HG03045 (cell line): ENCODE results near the gene ATP11B.

Experiments used
- ATAC-seq: cut with Tn5 transposase; IDR thresholded peaks from one replicate; pipeline ENCODE4 v1.9.1; 2021; ENCODE audit warnings: mild to moderate bottlenecking, moderate library complexity; ENCODE audit not compliant: unreplicated experiment

Gene ATP11B

GRCh38 chr3:182908471-182908870 is 115.2 kb downstream of the ATP11B start:
- ATAC-seq = no peak

- ATAC-seq = no peak
Measured at GRCh38 chr3:182909318-182910040, 116.2 kb downstream of the ATP11B start.

DNA sequence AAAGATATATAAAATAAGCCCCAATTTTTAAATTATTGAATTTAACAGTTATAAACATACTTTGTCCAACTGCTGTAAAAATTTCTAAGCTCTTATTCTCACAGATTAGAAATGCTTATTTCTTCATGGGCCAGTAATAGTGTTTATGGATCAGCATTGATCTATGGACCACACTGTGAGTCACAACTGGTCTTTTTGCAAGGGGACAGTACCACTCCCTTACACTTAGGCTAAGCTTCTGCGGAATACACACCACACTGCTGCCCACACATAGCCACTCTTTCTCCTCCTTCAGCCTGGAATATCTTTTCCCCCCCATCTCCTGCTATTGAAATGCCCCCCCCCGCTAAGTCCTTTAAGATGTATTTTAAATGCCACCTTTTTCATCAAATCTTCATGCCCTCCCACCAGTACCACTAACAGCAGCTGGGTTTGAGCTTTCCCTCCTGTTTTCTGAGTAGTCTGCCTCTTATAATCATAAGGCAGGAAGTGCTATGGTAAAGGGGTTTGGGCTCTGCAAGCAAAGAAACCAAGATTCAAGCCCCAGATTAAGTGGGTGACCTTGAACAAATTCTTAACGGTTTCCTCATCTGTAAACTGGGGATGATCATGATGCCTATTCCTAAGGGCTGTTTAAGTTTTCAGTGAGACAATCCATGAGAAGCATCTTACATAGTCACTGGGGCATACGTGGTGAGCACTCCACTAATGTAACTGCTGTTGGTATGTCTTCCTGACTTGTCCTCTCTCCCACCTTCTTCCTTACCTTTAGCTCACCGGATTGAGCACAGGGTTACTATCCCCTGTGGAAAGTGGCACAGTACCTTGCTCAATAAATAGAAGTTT is 117.9 kb downstream of the ATP11B start:
- ATAC-seq = no peak

- ATAC-seq = no peak
Measured at GRCh38 chr3:182911782-182912111, 118.4 kb downstream of the ATP11B start.

DNA sequence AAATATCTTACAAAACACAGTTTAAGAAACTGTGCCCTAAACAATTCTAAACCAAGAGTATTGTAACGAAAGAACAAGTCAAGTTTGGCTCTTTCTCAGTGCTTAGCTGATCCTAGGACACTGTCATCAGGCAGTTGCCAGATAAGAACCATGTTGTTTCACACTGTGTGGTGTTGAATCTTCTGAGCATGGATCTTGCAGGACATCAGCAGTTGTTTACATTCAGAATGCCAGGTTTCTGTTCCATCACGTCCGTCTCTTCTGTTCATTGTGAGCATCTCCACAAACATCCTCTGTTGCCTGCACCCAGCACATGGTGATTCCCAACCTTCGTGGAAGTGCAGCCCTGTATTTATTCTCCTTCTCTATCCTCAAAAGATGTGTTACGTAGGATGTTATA is 119.2 kb downstream of the ATP11B start:
- no peak for ATAC-seq

GRCh38 chr3:182913889-182914288 is 120.6 kb downstream of the ATP11B start:
- ATAC-seq = peak; percentile 72

GRCh38 chr3:182914341-182914740 is 121.0 kb downstream of the ATP11B start:
- no peak for ATAC-seq

GRCh38 chr3:182917134-182917533 is 123.8 kb downstream of the ATP11B start:
- no peak for ATAC-seq

- ATAC-seq = no peak
Measured at GRCh38 chr3:182919866-182920357, 126.6 kb downstream of the ATP11B start.

- no peak for ATAC-seq
Measured at GRCh38 chr3:182920515-182921084, 127.3 kb downstream of the ATP11B start.

- no peak for ATAC-seq
Measured at GRCh38 chr3:182921665-182922355, 128.5 kb downstream of the ATP11B start.

DNA sequence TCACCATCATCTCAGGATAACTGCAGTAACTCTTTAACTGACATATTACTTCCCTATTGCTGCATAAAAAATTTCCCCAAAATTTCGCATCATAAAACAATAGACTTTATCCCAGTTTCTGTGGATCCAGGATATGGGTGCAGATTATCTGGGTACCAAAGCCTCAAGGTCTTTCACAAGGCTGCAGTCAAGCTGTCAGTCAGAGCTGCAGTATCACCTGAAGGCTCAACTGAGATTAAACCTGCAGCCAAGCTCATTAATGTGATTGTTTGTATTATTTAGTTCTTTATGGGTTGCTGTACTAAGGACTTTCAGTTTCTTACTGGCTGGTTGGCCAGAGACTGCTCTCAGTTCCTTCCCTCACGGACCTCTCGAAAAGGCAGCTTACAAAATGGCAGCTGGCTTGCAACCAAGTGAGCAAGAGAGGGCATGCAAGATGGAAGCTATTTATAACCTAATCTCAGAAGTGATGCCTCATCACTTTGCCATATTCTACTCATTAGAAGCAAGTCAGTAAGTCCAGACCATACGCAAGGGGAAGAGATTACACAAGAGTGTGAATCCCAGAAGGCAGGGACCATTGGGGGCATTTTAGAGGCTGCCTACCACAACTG is 132.1 kb downstream of the ATP11B start:
- peak; percentile 87 for ATAC-seq

- no peak for ATAC-seq
Measured at GRCh38 chr3:182925944-182926337, 132.6 kb downstream of the ATP11B start.

- no peak for ATAC-seq
Measured at GRCh38 chr3:182935803-182936202, 142.5 kb downstream of the ATP11B start.

GRCh38 chr3:182936239-182936917 is 143.1 kb downstream of the ATP11B start:
- no peak for ATAC-seq

DNA sequence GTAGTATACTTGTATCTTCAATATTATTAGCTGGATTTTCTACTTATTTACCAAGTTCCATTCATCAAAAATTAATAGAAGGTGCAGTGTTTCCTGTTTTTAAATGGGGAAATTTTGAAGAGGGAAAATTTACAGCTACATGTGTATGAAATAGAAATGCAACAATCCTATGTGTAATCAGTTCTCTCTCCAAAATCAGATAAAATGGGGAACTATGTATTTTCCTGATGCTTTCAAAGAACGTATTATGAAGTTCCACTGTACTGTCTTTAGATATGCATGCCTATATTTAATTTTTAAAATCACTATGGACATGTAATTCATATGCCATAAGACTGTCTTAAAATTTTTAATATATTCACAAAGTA is 143.6 kb downstream of the ATP11B start:
- ATAC-seq = no peak

GRCh38 chr3:182937293-182938051 is 144.2 kb downstream of the ATP11B start:
- no peak for ATAC-seq

GRCh38 chr3:182940266-182940808 is 147.0 kb downstream of the ATP11B start:
- no peak for ATAC-seq

DNA sequence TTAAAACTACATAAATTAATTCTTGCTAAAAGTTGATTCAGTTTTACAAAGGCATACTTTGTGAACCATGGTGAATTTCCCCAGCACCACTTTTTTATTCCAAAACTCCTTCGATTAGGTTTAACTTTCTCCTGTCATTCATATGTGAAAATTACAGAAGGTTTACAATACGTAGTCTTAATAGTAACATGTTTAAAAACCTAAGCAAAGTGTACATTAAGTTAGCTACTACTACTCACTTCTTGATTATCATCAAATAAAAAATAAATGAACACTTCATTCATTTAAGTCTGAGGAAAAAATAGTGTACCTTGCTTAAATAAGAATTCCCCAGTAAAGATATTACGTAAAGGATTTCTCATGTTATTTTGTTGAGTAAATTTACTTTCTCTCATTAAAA is 148.4 kb downstream of the ATP11B start:
- no peak for ATAC-seq
